ENCODE measurements around the gene ZXDC. TPM values are rescaled to one million over a fixed set of nuclear protein-coding genes. Genes with fewer than 3 reads are reported as not detected.
A peak's percentile ranks its signal among the peaks of the same experiment; 100 is the strongest.

Gene ZXDC
- total RNA-seq, 1 donor from 2014 or later, result 18.8 TPM

DNA sequence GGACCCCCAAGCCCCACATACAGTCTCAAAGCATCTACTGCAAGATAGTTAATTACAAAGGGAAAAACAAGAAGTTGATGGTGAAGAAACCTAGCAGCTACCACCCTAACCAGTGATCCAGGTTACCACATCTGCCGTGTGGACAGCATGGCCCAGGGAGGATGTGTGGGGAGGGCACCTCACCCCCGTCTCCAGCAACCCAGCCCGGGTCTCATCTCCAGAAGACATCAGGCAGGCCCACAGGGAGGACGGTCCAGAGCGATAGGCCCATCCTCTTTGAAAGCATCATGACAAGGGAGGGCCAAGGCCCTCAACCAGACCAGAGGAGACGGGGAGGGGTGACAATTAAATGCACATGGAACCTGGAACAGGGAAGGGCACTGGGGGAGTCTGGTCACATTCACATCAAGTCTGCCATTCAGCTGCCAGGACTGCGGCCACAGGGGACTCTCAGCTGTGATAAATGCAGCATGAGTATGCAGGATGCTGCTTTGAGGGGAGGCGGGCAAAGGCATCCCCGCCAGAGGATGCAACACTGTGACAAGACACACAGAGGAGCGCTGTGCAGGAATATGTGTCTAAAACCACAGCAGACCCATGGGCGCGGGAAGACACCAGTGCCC is 18.8 kb downstream of the ZXDC start:
- no peaks in the 10 kb centered on the region for H3K27me3 ChIP-seq (ENCODE audit: control insufficient read depth in 3 of 3, insufficient read depth in 3 of 3, low read length in 3 of 3)
- no peak overlapping the region for H3K27ac ChIP-seq (ENCODE audit: low read depth, low read length)
- H3K9ac ChIP-seq (ENCODE audit: low read depth in 1 of 3, low read length in 3 of 3), result no peak overlapping the region
- H3K4me1 ChIP-seq (ENCODE audit: control insufficient read depth in 3 of 3, insufficient read depth in 3 of 3, low read length in 3 of 3), result peaks cover 34 to 62% (median 38%) of the 10 kb centered on the region in 3 donors
- H3K36me3 ChIP-seq (ENCODE audit: control insufficient read depth in 3 of 3, insufficient read depth in 3 of 3, low read length in 3 of 3), result peaks cover 49 to 66% (median 52%) of the 10 kb centered on the region in 3 donors
- H3K9me3 ChIP-seq (ENCODE audit: control insufficient read depth in 3 of 3, low read length in 3 of 3), result no peaks in the 10 kb centered on the region
- H3K4me3 ChIP-seq (ENCODE audit: low read length in 3 of 3), result no peak overlapping the region

DNA sequence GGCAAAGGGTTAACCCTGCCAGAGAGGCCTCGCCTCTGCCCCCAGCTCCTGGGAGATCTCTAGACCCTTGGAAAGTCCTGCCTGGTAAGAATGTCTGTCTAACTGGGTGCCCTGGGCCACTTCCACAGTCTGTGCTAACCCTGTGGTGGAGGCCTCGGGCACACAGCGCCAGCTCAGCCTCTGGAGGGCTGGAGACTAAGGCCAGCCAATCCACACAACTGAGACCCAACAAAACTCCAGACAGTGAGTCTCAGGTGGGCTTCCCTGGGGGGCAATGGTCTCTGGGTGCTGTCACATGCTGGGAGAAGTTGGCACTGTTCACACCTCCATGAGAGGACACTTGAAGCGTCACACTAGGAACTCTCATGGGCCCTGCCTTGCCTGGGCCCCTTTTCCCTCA is 19.5 kb downstream of the ZXDC start:
- Histone ChIP-seq H3K4me1 (ENCODE audit: control insufficient read depth in 3 of 3, insufficient read depth in 3 of 3, low read length in 3 of 3) (peaks cover 28 to 56% (median 36%) of the 10 kb centered on the region in 3 donors), H3K9me3 (ENCODE audit: control insufficient read depth in 3 of 3, low read length in 3 of 3) (no peaks in the 10 kb centered on the region), H3K36me3 (ENCODE audit: control insufficient read depth in 3 of 3, insufficient read depth in 3 of 3, low read length in 3 of 3) (peaks cover 49 to 65% (median 50%) of the 10 kb centered on the region in 3 donors), H3K27ac (ENCODE audit: low read depth, low read length) (no peak overlapping the region), H3K9ac (ENCODE audit: low read depth in 1 of 3, low read length in 3 of 3) (no peak overlapping the region), H3K27me3 (ENCODE audit: control insufficient read depth in 3 of 3, insufficient read depth in 3 of 3, low read length in 3 of 3) (no peaks in the 10 kb centered on the region), H3K4me3 (ENCODE audit: low read length in 3 of 3) (no peak overlapping the region)

DNA sequence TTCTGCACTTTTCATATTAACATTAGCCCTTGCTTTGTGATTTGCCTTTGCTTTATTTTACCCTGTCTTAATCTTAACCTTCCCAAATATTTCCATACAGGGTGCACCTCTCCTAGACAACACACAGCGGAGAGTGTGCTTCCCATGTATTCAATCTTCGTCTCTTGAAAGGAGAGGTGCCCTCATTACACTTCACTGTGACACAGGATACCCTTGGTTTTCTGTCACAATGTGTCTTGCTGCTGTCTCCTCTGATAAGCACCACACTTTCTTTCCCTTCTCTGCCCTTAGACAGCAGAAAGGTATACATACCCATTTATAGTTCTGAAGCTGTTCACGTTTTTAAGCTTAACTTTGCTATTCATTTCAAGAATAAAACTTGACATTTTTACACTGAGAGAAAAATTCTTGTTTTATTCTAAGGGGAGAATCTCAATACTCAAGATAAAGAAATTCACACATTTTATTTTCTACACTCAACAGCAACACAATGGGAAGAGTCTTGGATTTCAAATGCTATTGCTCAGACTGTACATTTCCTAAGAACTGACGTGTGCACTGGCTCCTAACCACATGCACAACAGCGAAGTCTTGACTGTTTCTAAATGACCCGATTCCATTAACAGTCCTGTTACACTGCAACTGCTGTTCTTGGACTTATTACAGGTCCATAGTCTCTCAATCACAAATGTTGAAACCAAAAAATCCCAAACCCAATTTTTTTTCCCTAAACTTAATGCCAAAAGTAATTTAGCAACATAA is 21.1 kb downstream of the ZXDC start:
- H3K4me3 ChIP-seq (ENCODE audit: low read length in 3 of 3), result no peak overlapping the region
- no peak overlapping the region for H3K27ac ChIP-seq (ENCODE audit: low read depth, low read length)
- peaks cover 52 to 66% (median 53%) of the 10 kb centered on the region in 3 donors for H3K36me3 ChIP-seq (ENCODE audit: control insufficient read depth in 3 of 3, insufficient read depth in 3 of 3, low read length in 3 of 3)
- H3K4me1 ChIP-seq (ENCODE audit: control insufficient read depth in 3 of 3, insufficient read depth in 3 of 3, low read length in 3 of 3), result peaks cover 15 to 43% (median 22%) of the 10 kb centered on the region in 3 donors
- no peaks in the 10 kb centered on the region for H3K27me3 ChIP-seq (ENCODE audit: control insufficient read depth in 3 of 3, insufficient read depth in 3 of 3, low read length in 3 of 3)
- H3K9me3 ChIP-seq (ENCODE audit: control insufficient read depth in 3 of 3, low read length in 3 of 3), result no peaks in the 10 kb centered on the region
- H3K9ac ChIP-seq (ENCODE audit: low read depth in 1 of 3, low read length in 3 of 3), result no peak overlapping the region

DNA sequence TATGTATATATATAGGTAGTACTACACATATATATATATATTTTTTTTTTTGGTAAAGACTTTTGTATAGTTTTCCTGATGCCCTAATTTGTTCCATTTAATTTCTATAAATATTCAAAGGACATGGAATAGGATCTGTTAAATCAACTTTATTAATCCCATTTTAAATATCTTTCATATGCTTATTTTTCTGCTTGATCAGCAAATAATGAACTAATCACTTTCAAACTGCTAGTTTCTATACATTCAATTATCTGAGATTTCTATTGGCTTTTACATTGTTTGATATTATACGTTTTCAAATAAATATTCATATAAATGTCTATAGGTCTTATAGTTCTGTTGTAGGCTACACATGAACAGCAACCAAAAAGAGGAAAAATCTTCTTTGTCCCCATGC is 21.7 kb downstream of the ZXDC start:
- Histone ChIP-seq H3K27ac (ENCODE audit: low read depth, low read length) (no peak overlapping the region), H3K9me3 (ENCODE audit: control insufficient read depth in 3 of 3, low read length in 3 of 3) (no peaks in the 10 kb centered on the region), H3K4me3 (ENCODE audit: low read length in 3 of 3) (no peak overlapping the region), H3K27me3 (ENCODE audit: control insufficient read depth in 3 of 3, insufficient read depth in 3 of 3, low read length in 3 of 3) (no peaks in the 10 kb centered on the region), H3K36me3 (ENCODE audit: control insufficient read depth in 3 of 3, insufficient read depth in 3 of 3, low read length in 3 of 3) (peaks cover 51 to 60% (median 52%) of the 10 kb centered on the region in 3 donors), H3K4me1 (ENCODE audit: control insufficient read depth in 3 of 3, insufficient read depth in 3 of 3, low read length in 3 of 3) (peaks cover 9 to 37% (median 16%) of the 10 kb centered on the region in 3 donors), H3K9ac (ENCODE audit: low read depth in 1 of 3, low read length in 3 of 3) (no peak overlapping the region)

GRCh38 chr3:126452213-126452612 is 23.5 kb downstream of the ZXDC start:
- no peaks in the 10 kb centered on the region for H3K9me3 ChIP-seq (ENCODE audit: control insufficient read depth in 3 of 3, low read length in 3 of 3)
- H3K9ac ChIP-seq (ENCODE audit: low read depth in 1 of 3, low read length in 3 of 3), result peak overlapping the region in 1 of 3 donors; percentile 25
- H3K4me1 ChIP-seq (ENCODE audit: control insufficient read depth in 3 of 3, insufficient read depth in 3 of 3, low read length in 3 of 3), result peaks cover 12 to 44% (median 29%) of the 10 kb centered on the region in 3 donors
- no peaks in the 10 kb centered on the region for H3K27me3 ChIP-seq (ENCODE audit: control insufficient read depth in 3 of 3, insufficient read depth in 3 of 3, low read length in 3 of 3)
- H3K27ac ChIP-seq (ENCODE audit: low read depth, low read length), result no peak overlapping the region
- no peak overlapping the region for H3K4me3 ChIP-seq (ENCODE audit: low read length in 3 of 3)
- H3K36me3 ChIP-seq (ENCODE audit: control insufficient read depth in 3 of 3, insufficient read depth in 3 of 3, low read length in 3 of 3), result peaks cover 43 to 58% (median 49%) of the 10 kb centered on the region in 3 donors

- H3K36me3 ChIP-seq (ENCODE audit: control insufficient read depth in 3 of 3, insufficient read depth in 3 of 3, low read length in 3 of 3), result peaks cover 36 to 51% (median 42%) of the 10 kb centered on the region in 3 donors
- no peaks in the 10 kb centered on the region for H3K27me3 ChIP-seq (ENCODE audit: control insufficient read depth in 3 of 3, insufficient read depth in 3 of 3, low read length in 3 of 3)
- H3K27ac ChIP-seq (ENCODE audit: low read depth, low read length), result no peak overlapping the region
- H3K9me3 ChIP-seq (ENCODE audit: control insufficient read depth in 3 of 3, low read length in 3 of 3), result no peaks in the 10 kb centered on the region
- peaks cover 12 to 41% (median 29%) of the 10 kb centered on the region in 3 donors for H3K4me1 ChIP-seq (ENCODE audit: control insufficient read depth in 3 of 3, insufficient read depth in 3 of 3, low read length in 3 of 3)
- peak overlapping the region in 1 of 3 donors; percentile 33 for H3K9ac ChIP-seq (ENCODE audit: low read depth in 1 of 3, low read length in 3 of 3)
- H3K4me3 ChIP-seq (ENCODE audit: low read length in 3 of 3), result no peak overlapping the region
Measured at GRCh38 chr3:126451511-126451910, 24.2 kb downstream of the ZXDC start.

- Histone ChIP-seq H3K9me3 (ENCODE audit: control insufficient read depth in 3 of 3, low read length in 3 of 3) (no peaks in the 10 kb centered on the region), H3K27ac (ENCODE audit: low read depth, low read length) (no peak overlapping the region), H3K27me3 (ENCODE audit: control insufficient read depth in 3 of 3, insufficient read depth in 3 of 3, low read length in 3 of 3) (no peaks in the 10 kb centered on the region), H3K4me1 (ENCODE audit: control insufficient read depth in 3 of 3, insufficient read depth in 3 of 3, low read length in 3 of 3) (peaks cover 12 to 40% (median 29%) of the 10 kb centered on the region in 3 donors), H3K4me3 (ENCODE audit: low read length in 3 of 3) (no peak overlapping the region), H3K36me3 (ENCODE audit: control insufficient read depth in 3 of 3, insufficient read depth in 3 of 3, low read length in 3 of 3) (peaks cover 37 to 50% (median 39%) of the 10 kb centered on the region in 3 donors), H3K9ac (ENCODE audit: low read depth in 1 of 3, low read length in 3 of 3) (no peak overlapping the region)
Measured at GRCh38 chr3:126450744-126451143, 24.9 kb downstream of the ZXDC start.

DNA sequence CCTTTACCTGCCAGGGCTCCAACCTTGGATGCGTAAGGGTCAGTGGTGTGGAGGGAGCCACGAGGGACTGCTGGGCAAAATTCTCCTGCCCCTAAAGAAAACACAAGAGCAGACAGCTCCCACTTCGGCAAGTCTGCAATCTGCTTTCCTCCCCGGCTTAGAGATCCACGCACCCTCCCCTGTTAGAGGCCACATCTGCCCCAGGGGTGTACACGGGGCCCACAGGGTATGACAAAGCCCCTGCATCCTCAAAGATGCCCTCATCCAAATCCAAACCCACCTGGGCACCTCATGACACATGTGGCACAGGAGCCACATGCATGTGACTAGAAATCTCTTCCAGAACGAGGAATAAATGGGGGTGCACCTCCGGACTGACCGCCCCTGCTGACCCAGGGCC is 25.5 kb downstream of the ZXDC start:
- Histone ChIP-seq H3K36me3 (ENCODE audit: control insufficient read depth in 3 of 3, insufficient read depth in 3 of 3, low read length in 3 of 3) (peaks cover 37 to 46% (median 41%) of the 10 kb centered on the region in 3 donors), H3K9me3 (ENCODE audit: control insufficient read depth in 3 of 3, low read length in 3 of 3) (no peaks in the 10 kb centered on the region), H3K9ac (ENCODE audit: low read depth in 1 of 3, low read length in 3 of 3) (no peak overlapping the region)

GRCh38 chr3:126449621-126450051 is 26.1 kb downstream of the ZXDC start:
- H3K27ac ChIP-seq (ENCODE audit: low read depth, low read length), result no peak overlapping the region
- no peak overlapping the region for H3K4me3 ChIP-seq (ENCODE audit: low read length in 3 of 3)
- peaks cover 37 to 41% (median 41%) of the 10 kb centered on the region in 3 donors for H3K36me3 ChIP-seq (ENCODE audit: control insufficient read depth in 3 of 3, insufficient read depth in 3 of 3, low read length in 3 of 3)
- peaks cover 9 to 37% (median 33%) of the 10 kb centered on the region in 3 donors for H3K4me1 ChIP-seq (ENCODE audit: control insufficient read depth in 3 of 3, insufficient read depth in 3 of 3, low read length in 3 of 3)
- H3K9ac ChIP-seq (ENCODE audit: low read depth in 1 of 3, low read length in 3 of 3), result no peak overlapping the region
- H3K9me3 ChIP-seq (ENCODE audit: control insufficient read depth in 3 of 3, low read length in 3 of 3), result no peaks in the 10 kb centered on the region
- H3K27me3 ChIP-seq (ENCODE audit: control insufficient read depth in 3 of 3, insufficient read depth in 3 of 3, low read length in 3 of 3), result no peaks in the 10 kb centered on the region

More for the DNA sequence above, 25.5 kb downstream of the ZXDC start:
- peaks cover 10 to 40% (median 33%) of the 10 kb centered on the region in 3 donors for H3K4me1 ChIP-seq (ENCODE audit: control insufficient read depth in 3 of 3, insufficient read depth in 3 of 3, low read length in 3 of 3)
- H3K27me3 ChIP-seq (ENCODE audit: control insufficient read depth in 3 of 3, insufficient read depth in 3 of 3, low read length in 3 of 3), result no peaks in the 10 kb centered on the region
- no peak overlapping the region for H3K4me3 ChIP-seq (ENCODE audit: low read length in 3 of 3)
- H3K27ac ChIP-seq (ENCODE audit: low read depth, low read length), result no peak overlapping the region

GRCh38 chr3:126448893-126449180 is 26.9 kb downstream of the ZXDC start:
- Histone ChIP-seq H3K36me3 (ENCODE audit: control insufficient read depth in 3 of 3, insufficient read depth in 3 of 3, low read length in 3 of 3) (peaks cover 37 to 39% (median 37%) of the 10 kb centered on the region in 3 donors), H3K9me3 (ENCODE audit: control insufficient read depth in 3 of 3, low read length in 3 of 3) (no peaks in the 10 kb centered on the region), H3K27ac (ENCODE audit: low read depth, low read length) (no peak overlapping the region), H3K27me3 (ENCODE audit: control insufficient read depth in 3 of 3, insufficient read depth in 3 of 3, low read length in 3 of 3) (no peaks in the 10 kb centered on the region), H3K9ac (ENCODE audit: low read depth in 1 of 3, low read length in 3 of 3) (no peak overlapping the region), H3K4me3 (ENCODE audit: low read length in 3 of 3) (no peak overlapping the region), H3K4me1 (ENCODE audit: control insufficient read depth in 3 of 3, insufficient read depth in 3 of 3, low read length in 3 of 3) (peaks cover 9 to 33% (median 29%) of the 10 kb centered on the region in 3 donors)
